Fibroblast of lung (primary cell): ENCODE measurements around the gene USH2A.

Source experiments
- EZH2 ChIP-seq: IDR thresholded peaks from 2 replicates; pipeline ENCODE4 v1.5.1; 2012; ENCODE audit warnings: low read length, control low read depth, mild to moderate bottlenecking; ENCODE audit errors: missing control alignments
- TF ChIP-seq, protein P1 (sequence below), 2 donors: IDR thresholded peaks in 1 of 2; conservative IDR thresholded peaks in 1 of 2; 1 replicate in 1 of 2; 2 replicates in 1 of 2; pipeline ENCODE4 v1.5.1; 2011 to 2012; ENCODE audit warnings: low read length in 2 of 2, control low read depth in 1 of 2, inconsistent platforms in 1 of 2, low read depth in 1 of 2, mild to moderate bottlenecking in 1 of 2

GRCh38 chr1:216057063-216057462 lies 366.2 kb downstream of the USH2A start:
- TF ChIP-seq, protein P1, sequence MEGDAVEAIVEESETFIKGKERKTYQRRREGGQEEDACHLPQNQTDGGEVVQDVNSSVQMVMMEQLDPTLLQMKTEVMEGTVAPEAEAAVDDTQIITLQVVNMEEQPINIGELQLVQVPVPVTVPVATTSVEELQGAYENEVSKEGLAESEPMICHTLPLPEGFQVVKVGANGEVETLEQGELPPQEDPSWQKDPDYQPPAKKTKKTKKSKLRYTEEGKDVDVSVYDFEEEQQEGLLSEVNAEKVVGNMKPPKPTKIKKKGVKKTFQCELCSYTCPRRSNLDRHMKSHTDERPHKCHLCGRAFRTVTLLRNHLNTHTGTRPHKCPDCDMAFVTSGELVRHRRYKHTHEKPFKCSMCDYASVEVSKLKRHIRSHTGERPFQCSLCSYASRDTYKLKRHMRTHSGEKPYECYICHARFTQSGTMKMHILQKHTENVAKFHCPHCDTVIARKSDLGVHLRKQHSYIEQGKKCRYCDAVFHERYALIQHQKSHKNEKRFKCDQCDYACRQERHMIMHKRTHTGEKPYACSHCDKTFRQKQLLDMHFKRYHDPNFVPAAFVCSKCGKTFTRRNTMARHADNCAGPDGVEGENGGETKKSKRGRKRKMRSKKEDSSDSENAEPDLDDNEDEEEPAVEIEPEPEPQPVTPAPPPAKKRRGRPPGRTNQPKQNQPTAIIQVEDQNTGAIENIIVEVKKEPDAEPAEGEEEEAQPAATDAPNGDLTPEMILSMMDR (conservative IDR thresholded peaks at IDR 0.05 in 1 of 2, IDR thresholded peaks at IDR 0.05 in 1 of 2; ENCODE audit: low read depth in 1 of 2, low read length in 2 of 2), result no peak
- no peak for TF ChIP-seq EZH2
